ENCODE measurements around the gene BBIP1.

Gene BBIP1

GRCh38 chr10:110893559-110894179, 25.3 kb downstream of the BBIP1 start:
- H3K4me3 ChIP-seq (ENCODE audit: low read depth, low read length), result no peak overlapping the region
- no peak for DNase-seq (ENCODE audit: low read depth)

- H3K4me3 ChIP-seq (ENCODE audit: low read depth, low read length), result no peak overlapping the region
Measured at GRCh38 chr10:110892602-110893288, 26.2 kb downstream of the BBIP1 start.

GRCh38 chr10:110887560-110887959, 31.4 kb downstream of the BBIP1 start:
- H3K4me3 ChIP-seq (ENCODE audit: low read depth, low read length), result no peak overlapping the region
- DNase-seq (ENCODE audit: low read depth), result no peak

More at GRCh38 chr10:110892602-110893288, 26.2 kb downstream of the BBIP1 start:
- no peak for DNase-seq (ENCODE audit: low read depth)

GRCh38 chr10:110885932-110886674, 32.9 kb downstream of the BBIP1 start:
- DNase-seq (ENCODE audit: low read depth), result no peak
- H3K4me3 ChIP-seq (ENCODE audit: low read depth, low read length), result no peak overlapping the region

- DNase-seq (ENCODE audit: low read depth), result no peak
- H3K4me3 ChIP-seq (ENCODE audit: low read depth, low read length), result no peak overlapping the region
Measured at GRCh38 chr10:110883924-110884323, 35.1 kb downstream of the BBIP1 start.

GRCh38 chr10:110881905-110882304, 37.1 kb downstream of the BBIP1 start:
- no peak overlapping the region for H3K4me3 ChIP-seq (ENCODE audit: low read depth, low read length)
- no peak for DNase-seq (ENCODE audit: low read depth)

- no peak overlapping the region for H3K4me3 ChIP-seq (ENCODE audit: low read depth, low read length)
Measured at GRCh38 chr10:110881247-110881646, 37.7 kb downstream of the BBIP1 start.

GRCh38 chr10:110880012-110880411, 39.0 kb downstream of the BBIP1 start:
- no peak for DNase-seq (ENCODE audit: low read depth)
- no peak overlapping the region for H3K4me3 ChIP-seq (ENCODE audit: low read depth, low read length)

More at GRCh38 chr10:110881247-110881646, 37.7 kb downstream of the BBIP1 start:
- no peak for DNase-seq (ENCODE audit: low read depth)

GRCh38 chr10:110876788-110877187, 42.2 kb downstream of the BBIP1 start:
- no peak for DNase-seq (ENCODE audit: low read depth)
- H3K4me3 ChIP-seq (ENCODE audit: low read depth, low read length), result no peak overlapping the region

- no peak overlapping the region for H3K4me3 ChIP-seq (ENCODE audit: low read depth, low read length)
- no peak for DNase-seq (ENCODE audit: low read depth)
Measured at GRCh38 chr10:110876000-110876399, 43.0 kb downstream of the BBIP1 start.

GRCh38 chr10:110873951-110874350, 45.0 kb downstream of the BBIP1 start:
- no peak for DNase-seq (ENCODE audit: low read depth)
- H3K4me3 ChIP-seq (ENCODE audit: low read depth, low read length), result peak overlapping the region; percentile 84

GRCh38 chr10:110872984-110873923, 45.7 kb downstream of the BBIP1 start:
- H3K4me3 ChIP-seq (ENCODE audit: low read depth, low read length), result peak overlapping the region; percentile 84
- DNase-seq (ENCODE audit: low read depth), result no peak

GRCh38 chr10:110872145-110872983, 46.6 kb downstream of the BBIP1 start:
- DNase-seq (ENCODE audit: low read depth), result peak; percentile 58

GRCh38 chr10:110871298-110872084, 47.5 kb downstream of the BBIP1 start, which contains the start of gene PDCD4:
PDCD4 (plus strand) TSS chr10:110871928; CDS start chr10:110876028, 4,100 bp downstream.
- H3K4me3 ChIP-seq (ENCODE audit: low read depth, low read length), result peak within 1 kb of the TSS; percentile 84
- DNase-seq (ENCODE audit: low read depth), result peak; percentile 92

More at GRCh38 chr10:110872145-110872983, 46.6 kb downstream of the BBIP1 start:
- peak overlapping the region; percentile 84 for H3K4me3 ChIP-seq (ENCODE audit: low read depth, low read length)

- no peak for DNase-seq (ENCODE audit: low read depth)
- H3K4me3 ChIP-seq (ENCODE audit: low read depth, low read length), result peak overlapping the region; percentile 84
Measured at GRCh38 chr10:110870823-110871297, 48.1 kb downstream of the BBIP1 start.

GRCh38 chr10:110868981-110869380, 50.0 kb downstream of the BBIP1 start:
- DNase-seq (ENCODE audit: low read depth), result no peak
- H3K4me3 ChIP-seq (ENCODE audit: low read depth, low read length), result no peak overlapping the region

- no peak for DNase-seq (ENCODE audit: low read depth)
- no peak overlapping the region for H3K4me3 ChIP-seq (ENCODE audit: low read depth, low read length)
Measured at GRCh38 chr10:110867807-110868465, 51.0 kb downstream of the BBIP1 start.
